Erythroblast (primary cell): Measurements from ENCODE around the gene IFI30.

Experiments used
- DNase-seq, 2 experiments: peaks; one replicate each; lab custom pipeline; 2025; lab: John Stamatoyannopoulos, UW
- GATA1 ChIP-seq: IDR thresholded peaks from 2 replicates; pipeline ENCODE4 v1.6.1; 2011; ENCODE audit warnings: low read depth, mild to moderate bottlenecking, control low read depth, low read length, moderate library complexity
- POLR2A ChIP-seq: IDR thresholded peaks from 2 replicates; pipeline ENCODE4 v1.6.1; 2011; ENCODE audit warnings: mild to moderate bottlenecking, low read length

Gene IFI30

DNA sequence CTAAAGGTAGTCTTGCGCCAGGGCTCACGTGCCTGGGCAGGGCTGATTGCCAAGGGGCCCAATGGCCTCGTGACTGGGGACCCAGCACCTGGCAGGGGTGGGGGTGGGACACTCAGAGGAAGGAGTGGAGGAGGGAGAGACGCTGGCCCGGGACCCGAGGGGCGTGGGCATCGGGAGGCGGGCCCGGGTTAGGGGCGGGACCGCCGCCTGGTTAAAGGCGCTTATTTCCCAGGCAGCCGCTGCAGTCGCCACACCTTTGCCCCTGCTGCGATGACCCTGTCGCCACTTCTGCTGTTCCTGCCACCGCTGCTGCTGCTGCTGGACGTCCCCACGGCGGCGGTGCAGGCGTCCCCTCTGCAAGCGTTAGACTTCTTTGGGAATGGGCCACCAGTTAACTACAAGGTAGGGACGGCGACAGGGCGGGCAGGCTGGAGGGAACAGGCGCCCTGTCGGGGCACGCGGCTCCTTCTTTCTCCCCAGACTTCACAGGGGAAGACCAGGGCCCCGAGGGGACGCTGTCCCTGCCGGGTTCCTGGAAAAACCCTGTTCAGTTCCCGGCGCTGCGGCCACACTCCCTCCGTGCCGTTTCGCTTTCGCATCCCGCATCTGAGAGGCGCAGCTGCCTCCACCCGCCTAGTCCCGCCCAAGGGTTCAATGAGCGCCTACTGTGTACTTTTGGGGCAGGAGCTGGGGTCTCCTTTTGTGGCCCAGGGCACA lies at the start of gene IFI30:
Gene IFI30 (plus strand): TSS at position 242 of the 717 bp plus-strand sequence. CDS start 29 bp downstream, at position 271.
- peak in 1 of 2 experiments; percentile 83 for DNase-seq
- TF ChIP-seq POLR2A (peak; percentile 43), GATA1 (no peak)

DNA sequence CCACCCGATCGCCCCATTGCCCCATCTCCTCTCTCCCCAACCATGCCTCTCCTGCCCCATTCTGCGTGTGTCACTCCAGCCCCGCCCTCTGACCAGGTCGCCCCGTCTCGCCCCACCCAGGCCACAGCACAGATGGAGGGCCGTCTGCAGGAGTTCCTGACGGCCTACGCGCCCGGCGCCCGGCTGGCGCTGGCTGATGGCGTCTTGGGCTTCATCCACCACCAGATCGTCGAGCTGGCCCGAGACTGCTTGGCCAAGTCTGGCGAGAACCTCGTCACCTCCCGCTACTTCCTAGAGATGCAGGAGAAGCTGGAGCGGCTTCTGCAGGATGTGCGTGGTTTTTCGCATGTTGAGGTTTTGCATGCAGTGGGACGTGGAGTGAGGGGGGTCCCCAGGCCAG lies 49.8 kb upstream of the IFI30 start:
- TF ChIP-seq GATA1 (no peak), POLR2A (no peak)
- DNase-seq, result no peak

DNA sequence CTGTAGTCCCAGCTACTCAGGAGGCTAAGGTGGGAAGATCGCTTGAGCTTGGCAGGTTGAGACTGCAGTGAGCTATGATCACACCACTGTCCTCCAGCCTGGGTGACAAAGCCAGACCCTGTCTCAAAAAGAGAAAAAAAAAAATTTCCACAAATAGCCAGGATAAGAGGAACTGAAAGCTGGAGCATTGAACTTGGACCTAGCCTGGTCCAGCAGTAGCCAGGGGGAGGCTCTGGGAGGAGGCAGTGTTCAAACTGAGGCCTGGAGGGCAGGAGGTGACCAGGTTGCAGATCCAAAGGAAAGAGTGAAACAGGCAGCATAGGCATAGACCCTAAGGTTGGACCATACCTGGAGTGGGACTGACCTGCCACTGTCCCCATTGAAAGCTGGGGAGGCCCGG lies 47.5 kb upstream of the IFI30 start:
- TF ChIP-seq POLR2A (no peak), GATA1 (no peak)
- no peak for DNase-seq

DNA sequence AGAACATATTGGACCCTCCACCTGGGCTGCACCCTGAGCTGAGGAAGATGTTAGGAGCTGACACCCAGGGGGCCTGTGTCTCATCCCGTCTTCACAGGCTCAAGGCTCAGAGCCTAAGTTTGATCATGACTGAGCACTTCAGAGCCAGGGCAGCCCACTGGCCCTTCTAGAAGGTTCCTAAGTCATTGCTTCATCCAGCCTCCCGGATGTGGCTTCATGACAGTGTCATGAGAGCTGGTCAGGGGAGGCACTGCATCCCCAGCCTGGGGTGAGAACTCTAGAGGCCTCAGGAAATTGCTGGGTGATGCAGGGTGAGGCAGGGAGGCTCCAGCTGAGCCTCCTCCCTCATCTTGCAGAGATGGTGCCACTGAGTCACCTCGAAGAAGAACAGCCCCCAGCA lies 45.6 kb upstream of the IFI30 start:
- DNase-seq, result no peak
- TF ChIP-seq GATA1 (no peak), POLR2A (no peak)

DNA sequence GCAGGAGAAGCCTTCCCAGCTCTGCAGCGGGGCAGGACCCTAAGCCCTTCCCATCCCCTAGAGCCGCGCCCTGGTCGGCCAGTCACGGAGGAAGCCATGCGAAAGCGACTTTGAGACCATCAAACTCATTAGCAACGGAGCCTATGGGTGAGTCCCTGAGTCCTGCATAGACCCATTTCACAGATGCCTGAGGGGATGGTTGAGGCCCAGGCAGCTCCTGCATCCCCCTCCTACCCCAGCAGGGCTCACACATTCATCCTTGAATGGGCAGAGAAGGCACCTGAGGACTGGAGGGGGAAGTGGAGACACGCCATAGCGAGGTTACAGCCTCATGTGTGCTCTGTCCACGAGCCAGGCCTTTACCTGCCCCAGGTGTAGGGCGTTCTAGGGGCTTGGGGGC lies 44.8 kb upstream of the IFI30 start:
- TF ChIP-seq GATA1, result no peak
- no peak for DNase-seq

DNA sequence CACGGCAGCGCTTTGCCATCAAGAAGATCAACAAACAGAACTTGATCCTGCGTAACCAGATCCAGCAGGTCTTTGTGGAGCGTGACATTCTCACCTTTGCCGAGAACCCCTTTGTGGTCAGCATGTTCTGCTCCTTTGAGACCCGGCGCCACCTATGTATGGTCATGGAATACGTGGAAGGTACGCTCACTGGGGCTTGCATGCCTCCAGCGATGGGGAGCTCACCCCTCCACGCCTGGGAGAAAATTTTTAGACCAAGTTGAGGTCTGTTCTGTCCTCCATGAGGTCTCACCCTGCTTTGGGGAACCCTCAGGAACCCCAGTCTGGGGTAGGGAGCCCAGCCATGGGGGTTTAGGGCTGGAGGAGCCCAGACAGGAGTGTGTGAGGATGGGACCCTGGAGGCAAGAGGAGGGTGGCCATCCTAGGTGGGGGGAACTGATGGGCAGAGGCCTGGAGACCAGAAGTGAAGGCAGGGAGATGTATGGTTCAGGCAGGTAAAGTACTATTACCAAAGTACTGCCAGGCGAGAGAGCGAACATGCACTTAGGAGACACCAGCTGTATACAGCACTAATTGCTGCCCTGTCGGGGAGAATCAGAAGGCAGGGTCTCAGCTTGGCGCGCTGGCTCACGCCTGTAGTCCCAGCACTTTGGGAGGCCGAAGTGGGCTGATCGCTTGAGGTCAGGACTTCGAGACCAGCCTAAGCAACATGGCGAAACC lies 42.9 kb upstream of the IFI30 start:
- no peak for DNase-seq

DNA sequence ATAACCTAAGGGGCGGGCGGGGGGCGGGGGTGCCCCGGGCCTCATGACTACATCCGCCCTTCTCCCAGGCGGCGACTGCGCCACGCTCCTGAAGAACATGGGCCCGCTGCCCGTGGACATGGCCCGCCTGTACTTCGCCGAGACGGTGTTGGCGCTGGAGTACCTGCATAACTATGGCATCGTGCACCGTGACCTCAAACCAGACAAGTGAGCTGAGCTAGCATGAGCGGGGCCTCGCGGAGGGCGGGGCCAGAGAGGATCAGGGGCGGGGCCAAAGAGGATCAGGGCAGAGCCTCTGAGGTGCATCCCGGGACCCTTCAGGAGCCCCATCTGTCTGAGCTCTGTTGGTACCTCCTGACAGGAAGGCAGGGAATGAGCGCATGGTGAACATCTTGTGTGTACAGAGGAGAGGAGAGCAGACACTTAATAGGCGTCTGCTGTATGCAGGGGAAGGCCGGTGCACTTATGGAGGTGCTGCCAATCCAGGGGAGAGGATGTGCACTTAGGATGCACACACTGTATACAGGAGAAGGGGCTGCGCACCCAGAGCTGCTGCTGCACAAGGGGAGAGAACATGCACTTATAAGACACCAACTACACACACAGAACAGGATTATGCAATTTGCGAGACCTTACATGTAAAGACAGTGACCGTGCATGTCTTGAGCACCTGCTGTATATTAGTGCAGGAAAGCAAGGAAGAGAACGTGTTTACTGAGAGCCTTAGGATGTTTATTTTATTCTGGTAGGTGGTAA lies 41.6 kb upstream of the IFI30 start:
- DNase-seq, result no peak
- TF ChIP-seq GATA1 (no peak), POLR2A (no peak)

More for the DNA sequence above, 42.9 kb upstream of the IFI30 start:
- TF ChIP-seq GATA1, result no peak
- TF ChIP-seq POLR2A, result no peak

DNA sequence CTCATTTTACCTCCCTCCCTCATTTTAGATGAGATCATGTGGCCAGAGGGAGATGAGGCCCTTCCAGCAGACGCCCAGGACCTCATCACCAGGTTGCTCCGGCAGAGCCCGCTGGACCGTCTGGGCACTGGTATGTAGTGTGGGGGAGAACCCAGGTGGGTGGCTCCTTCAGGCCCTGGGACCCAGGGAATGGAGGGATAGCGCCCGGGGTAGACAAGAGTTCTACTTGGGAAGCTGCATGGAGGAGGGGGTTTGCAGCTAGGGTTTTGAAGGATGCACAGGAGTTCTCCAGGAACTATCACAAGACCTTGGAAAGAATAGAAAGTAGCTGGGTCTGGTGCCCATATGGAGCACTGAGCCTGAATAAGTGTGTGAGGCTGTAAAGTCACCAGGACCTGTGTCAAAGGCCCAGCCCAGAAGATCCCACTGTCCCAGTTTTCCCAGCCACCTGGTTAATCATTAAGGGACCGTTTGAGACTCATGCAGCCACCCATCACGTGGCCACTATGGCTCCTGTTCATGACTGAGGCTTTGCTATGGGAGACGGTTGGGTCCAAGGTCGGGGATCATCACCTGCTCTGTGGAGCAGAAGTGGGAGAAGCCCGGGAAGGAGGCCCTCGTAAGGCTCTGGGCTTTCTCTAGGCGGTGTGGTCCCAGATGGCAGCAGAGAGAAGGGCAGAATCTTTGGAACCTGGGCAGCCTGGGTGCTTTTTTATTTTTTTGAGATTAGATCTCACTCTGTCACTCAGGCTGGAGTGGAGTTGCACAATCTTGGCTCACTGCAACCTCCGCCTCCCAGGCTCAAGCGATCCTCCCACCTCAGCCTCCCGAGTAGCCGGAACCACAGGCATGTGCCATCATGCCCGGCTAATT lies 37.7 kb upstream of the IFI30 start:
- TF ChIP-seq POLR2A, result no peak
- TF ChIP-seq GATA1, result no peak
- no peak for DNase-seq

DNA sequence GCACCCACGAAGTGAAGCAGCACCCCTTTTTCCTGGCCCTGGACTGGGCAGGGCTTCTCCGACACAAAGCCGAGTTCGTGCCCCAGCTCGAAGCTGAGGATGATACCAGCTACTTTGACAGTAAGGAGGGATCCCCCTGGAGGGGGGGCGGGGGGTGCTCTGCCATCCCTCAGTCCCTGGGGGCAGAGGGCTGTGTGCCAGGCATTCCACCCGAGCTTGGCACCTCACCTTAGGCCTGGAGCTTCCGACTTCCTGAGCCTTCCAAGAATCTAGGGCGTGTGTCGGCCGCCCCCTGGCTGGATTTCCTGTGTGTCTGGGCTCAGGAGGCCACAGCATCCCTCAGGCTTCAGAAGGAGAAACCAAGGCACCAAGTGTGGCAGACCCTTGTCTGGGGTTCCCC lies 36.4 kb upstream of the IFI30 start:
- TF ChIP-seq GATA1, result no peak
- TF ChIP-seq POLR2A, result no peak
- DNase-seq, result no peak

DNA sequence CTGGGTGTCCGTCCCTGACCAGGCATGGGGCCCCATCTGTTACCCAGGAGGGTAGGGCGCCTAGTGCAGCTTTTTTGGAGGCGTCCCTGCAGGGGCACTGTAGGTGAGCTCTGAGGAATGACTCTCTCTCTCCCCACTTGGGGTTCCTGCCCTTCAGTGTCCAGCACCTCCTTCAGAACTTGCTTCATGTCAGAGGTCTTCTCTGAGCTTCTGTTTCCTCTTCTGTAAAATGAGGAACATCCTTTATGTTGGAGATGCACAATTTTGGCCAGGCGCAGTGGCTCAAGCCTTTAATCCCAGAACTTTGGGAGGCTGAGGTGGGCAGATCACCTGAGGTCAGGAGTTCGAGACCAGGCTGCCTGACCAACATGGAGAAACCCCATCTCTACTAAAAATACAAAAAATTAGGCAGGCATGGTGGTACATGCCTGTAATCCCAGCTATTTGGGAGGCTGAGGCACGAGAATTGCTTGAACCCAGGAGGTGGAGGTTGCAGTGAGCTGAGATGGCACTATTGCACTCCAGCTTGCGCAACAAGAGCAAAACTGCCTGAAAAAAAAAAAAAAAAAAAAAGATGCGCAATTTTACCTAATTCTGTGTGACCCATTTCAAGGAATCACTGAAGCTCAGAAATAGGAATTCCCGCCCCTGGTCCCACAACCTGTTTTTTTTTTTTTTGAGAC lies 35.8 kb upstream of the IFI30 start:
- TF ChIP-seq GATA1 (no peak), POLR2A (no peak)

DNA sequence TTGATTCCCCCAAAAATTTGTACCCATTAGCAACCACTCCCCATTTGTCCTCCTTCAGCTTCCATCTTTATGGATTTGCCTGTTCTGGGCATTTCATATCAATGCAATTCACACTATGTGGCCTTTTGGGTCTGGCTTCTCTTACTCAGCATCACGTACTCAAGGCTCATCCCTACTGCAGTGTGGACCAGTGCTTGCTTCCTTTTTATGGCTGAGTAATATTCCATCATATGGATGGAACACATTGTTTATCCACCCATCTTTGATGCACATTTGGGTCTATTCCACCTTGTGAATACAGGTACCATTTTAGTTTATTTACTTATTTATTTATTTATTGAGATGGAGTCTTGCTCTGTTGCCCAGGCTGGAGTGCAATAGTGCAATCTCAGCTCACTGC lies 33.1 kb upstream of the IFI30 start:
- TF ChIP-seq GATA1, result no peak
- no peak for TF ChIP-seq POLR2A
- no peak for DNase-seq

More for the DNA sequence above, 35.8 kb upstream of the IFI30 start:
- no peak for DNase-seq

DNA sequence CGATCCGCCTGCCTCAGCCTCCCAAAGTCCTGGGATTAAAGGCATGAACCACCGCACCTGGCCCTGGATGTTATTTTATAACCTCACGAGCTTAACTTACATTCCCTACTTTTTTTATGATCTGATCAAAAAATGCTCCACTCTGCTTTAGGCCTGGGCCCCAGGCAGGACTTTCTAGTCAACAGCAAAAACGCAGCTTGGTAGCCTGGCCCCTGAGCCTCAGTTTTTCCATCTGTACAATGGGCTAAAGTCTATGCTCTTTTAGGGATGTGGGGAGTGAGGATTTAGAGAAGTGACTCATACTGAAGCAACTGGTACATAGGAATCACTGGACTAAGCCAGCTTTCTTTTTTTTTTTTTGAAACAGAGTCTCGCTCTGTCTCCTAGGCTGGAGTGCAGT lies 32.6 kb upstream of the IFI30 start:
- DNase-seq, result no peak
- TF ChIP-seq GATA1 (no peak), POLR2A (no peak)
